ENCODE measurements around the gene ZMIZ1.

Gene ZMIZ1

GRCh38 chr10:79292026-79292766 lies 223.4 kb downstream of the ZMIZ1 start:
- no peak for DNase-seq (ENCODE audit: low read depth)

DNA sequence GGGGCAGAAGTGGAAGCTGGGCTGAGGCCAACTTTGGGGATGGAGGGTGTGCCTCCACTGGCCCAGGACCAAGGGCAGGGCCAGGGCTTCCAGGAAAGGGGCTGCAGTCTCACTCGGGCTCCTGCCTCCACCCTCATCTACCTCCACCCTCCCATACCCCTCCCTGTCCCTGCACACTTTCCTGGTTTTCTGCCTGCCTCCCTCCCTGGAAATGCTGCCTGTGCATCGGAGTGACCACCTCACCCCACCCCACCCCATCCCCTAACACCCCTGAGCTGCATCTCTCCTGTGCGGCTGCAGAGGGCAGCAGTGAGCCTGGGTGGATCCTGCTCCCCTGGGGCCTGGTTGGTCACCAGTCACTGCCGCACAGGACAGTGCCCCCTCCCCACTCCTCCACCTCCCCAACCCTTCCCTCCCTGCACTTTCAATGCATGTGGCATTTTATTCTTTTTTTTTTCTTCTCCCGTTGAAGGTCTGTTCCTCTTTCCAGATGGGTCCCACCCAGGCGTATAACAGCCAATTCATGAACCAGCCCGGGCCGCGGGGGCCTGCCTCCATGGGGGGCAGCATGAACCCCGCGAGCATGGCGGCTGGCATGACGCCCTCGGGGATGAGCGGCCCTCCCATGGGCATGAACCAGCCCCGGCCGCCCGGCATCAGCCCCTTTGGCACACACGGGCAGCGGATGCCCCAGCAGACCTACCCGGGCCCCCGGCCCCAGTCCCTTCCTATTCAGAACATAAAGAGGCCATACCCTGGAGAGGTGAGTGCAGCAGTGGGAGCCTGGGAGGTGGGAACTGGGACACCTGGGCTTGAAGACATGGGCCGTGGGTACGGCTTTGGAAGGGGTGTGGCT lies 224.4 kb downstream of the ZMIZ1 start:
- DNase-seq (ENCODE audit: low read depth), result no peak

GRCh38 chr10:79293841-79294581 lies 225.2 kb downstream of the ZMIZ1 start:
- no peak for DNase-seq (ENCODE audit: low read depth)

GRCh38 chr10:79295563-79295962 lies 226.8 kb downstream of the ZMIZ1 start:
- DNase-seq (ENCODE audit: low read depth), result no peak

GRCh38 chr10:79296431-79296830 lies 227.7 kb downstream of the ZMIZ1 start:
- DNase-seq (ENCODE audit: low read depth), result no peak

GRCh38 chr10:79298403-79299244 lies 229.9 kb downstream of the ZMIZ1 start:
- DNase-seq (ENCODE audit: low read depth), result peak; percentile 82

DNA sequence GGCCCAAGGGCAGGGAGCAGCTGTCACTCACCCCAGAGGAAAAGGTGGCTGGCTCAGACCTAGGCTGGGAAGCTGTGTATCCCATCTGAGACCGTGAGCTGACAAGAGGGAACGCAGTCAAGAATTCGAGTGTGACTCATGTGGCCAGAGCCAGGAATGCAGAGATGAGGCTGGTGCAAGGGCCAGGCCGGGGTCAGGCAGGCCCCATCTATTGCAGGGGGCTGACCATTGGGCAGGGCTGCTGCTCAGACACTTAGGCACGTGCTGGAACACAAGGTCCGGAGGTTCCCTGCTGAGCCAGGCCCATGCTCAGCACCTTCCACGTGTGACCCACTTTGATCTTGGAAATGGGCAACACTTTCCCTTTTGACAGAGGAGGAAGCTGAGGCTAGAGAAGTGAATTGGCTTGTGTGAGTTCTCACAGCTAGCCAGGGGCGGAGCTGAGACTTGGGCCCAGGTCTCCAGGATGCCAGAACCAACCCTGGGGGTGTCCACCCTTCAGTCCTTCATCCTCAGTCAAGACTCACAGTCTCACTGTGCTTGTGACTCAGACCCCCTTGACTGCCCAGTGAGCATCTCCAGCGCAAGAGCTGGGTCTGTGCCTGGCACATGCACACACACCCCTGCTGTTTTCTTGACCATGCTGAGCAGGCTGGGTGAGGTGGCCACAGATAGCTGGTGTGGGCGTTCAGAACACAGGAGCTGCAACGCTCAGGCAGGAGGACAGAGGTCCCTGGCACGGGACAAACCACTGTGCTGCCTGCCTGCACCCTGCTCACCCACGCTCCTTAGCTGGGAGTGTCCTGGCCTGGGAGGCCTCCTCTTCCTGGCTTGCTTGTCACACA lies 230.9 kb downstream of the ZMIZ1 start:
- peak; percentile 74 for DNase-seq (ENCODE audit: low read depth)

DNA sequence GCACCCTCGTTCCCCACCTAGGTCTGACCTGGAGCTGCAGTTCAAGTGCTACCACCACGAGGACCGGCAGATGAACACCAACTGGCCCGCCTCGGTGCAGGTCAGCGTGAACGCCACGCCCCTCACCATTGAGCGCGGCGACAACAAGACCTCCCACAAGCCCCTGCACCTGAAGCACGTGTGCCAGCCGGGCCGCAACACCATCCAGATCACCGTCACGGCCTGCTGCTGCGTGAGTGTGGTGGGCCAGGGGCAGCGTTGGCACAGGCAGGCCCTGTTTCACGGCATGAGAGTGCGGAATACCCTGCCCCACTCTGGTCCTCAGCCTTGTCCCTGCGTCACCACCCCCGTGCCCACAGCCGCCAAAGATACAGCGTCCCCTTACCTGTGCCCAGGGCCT lies 231.9 kb downstream of the ZMIZ1 start:
- DNase-seq (ENCODE audit: low read depth), result no peak

DNA sequence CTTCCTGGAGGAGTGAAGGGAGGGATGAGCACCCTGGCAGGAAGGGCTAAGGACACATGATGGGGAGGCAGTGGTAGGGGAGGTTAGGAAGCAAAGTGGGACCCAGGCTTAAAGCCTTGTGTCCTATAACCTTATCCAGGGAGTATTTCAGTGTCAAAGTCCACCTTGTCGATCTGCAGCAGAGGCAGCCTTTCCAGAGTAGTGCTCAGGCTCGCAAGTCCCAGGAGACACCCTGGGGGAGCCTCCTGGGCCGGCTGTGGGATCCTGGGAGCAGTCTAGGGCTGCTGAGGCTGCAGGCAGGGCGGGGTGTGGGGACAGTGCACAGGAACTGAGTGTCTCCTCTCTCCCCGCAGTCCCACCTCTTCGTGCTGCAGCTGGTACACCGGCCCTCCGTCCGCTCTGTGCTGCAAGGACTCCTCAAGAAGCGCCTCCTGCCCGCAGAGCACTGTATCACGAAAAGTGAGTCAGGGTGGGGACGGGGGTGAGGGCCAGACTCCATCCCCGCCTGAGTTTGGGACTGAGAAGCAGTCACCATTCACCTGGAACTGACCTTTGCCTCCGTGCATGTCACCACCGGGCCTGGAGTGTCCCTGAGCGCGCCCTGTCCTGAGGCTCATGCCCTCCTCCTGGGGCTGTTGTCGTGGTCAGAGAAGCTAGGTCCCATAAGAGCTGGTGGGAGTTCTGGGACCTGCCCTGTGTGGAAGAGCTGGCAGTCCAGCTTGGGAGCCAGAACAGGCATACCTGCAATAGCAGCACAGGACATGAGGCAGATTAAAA lies 233.2 kb downstream of the ZMIZ1 start:
- DNase-seq (ENCODE audit: low read depth), result no peak

DNA sequence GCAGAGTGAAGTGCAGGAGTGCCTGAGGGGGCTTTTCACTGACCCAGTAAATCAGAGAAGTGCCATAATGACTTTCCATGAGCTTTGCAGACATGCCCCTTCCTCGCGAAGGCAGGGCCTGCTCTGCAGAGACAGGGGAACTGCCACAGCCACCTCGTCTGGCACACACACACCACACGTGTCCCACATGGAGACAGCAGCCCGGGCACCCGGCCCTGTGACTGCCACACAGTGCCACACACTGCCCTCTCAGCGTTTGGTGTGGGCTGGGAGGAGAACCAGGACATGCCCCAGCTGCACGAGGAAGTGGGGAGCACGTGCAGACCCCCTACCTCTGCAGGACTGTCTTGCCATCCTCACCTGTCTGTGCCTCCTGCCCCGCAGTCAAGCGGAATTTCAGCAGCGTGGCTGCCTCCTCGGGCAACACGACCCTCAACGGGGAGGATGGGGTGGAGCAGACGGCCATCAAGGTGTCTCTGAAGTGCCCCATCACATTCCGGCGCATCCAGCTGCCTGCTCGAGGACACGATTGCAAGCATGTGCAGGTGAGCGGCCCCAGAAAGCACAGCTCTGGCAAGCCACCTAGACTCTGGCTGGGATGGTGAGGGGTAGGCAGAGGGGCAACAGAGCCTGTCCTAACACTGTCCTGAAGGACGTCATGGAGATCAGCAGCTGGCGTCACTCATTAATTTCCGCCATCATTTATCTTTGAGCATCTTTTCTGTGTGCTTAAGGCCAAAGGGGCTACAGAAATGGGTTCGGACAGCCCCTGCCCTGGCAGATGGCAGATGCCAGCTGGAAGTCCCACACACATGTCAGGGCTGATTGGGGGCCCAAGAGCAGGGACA lies 235.1 kb downstream of the ZMIZ1 start:
- no peak for DNase-seq (ENCODE audit: low read depth)

- no peak for DNase-seq (ENCODE audit: low read depth)
Observed at GRCh38 chr10:79304479-79305087, 235.8 kb downstream of the ZMIZ1 start.

- DNase-seq (ENCODE audit: low read depth), result no peak
Observed at GRCh38 chr10:79305515-79305914, 236.7 kb downstream of the ZMIZ1 start.

- DNase-seq (ENCODE audit: low read depth), result no peak
Observed at GRCh38 chr10:79305988-79306387, 237.2 kb downstream of the ZMIZ1 start.

GRCh38 chr10:79306644-79307220 lies 238.0 kb downstream of the ZMIZ1 start:
- no peak for DNase-seq (ENCODE audit: low read depth)

DNA sequence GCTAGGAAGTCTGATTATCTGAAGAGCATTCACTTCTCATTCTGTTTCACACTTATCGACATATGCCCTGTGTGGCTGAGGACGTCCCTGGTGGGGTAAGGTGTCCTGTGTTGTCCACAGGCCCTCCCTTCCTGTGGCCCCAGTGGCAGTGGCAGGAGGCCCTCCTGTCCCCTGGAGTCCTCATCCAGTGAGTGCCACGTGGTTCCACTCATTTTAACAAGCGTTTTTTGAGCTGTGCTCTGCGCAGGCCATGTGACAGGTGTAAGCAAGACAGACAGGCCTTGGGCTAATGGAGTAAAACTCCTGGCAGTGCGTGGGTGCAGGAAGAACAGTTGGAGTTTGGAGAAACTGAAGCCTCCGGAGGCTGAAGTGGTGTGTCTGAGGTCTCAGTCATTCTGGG lies 239.2 kb downstream of the ZMIZ1 start:
- DNase-seq (ENCODE audit: low read depth), result no peak

DNA sequence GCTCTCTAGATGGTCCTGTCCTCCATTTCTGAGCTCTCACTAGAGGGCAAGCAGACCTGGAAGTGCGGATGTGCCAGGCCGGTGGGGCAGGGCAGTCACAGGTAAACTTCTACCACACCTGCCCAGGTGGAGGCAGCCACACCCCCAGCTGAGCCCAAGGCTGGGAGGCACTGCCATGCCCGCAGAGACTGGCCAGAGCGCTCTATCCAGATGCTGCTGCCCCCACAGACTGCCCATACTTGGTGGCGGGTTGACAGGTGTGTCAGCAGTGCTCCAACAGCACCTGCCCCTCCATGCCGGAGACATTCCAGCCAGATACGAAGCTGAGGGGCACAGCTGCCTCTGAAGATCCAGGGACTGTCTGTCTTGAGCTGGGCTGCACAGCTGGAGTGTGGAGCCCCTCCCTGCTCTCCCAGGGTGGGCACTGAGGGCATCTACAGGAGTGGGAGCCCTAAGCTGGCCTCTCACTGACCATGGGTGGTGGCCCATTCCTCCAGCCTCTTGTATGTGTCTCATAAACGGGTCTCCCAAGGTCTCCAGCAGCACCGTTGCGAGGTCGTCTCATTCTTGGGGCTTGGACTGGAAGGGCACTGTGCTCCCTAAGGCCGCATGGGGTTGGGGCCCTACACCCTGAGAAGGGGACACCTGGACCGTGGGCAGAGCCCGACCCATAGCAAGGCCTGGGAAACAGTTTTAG lies 240.4 kb downstream of the ZMIZ1 start:
- no peak for DNase-seq (ENCODE audit: low read depth)

GRCh38 chr10:79310200-79310865 lies 241.6 kb downstream of the ZMIZ1 start:
- no peak for DNase-seq (ENCODE audit: low read depth)

All from HS-27A (cell line).